HepG2 (cell line): ENCODE measurements around the gene ZNF783. TPM values are rescaled to one million over a fixed set of nuclear protein-coding genes. Genes with fewer than 3 reads are reported as not detected.

Experiments used
- ASH2L ChIP-seq: fragments of 300-600, 200-600 bp; sonication (generic); IDR thresholded peaks from 2 replicates; pipeline ENCODE4 v1.7.0; 2017; ENCODE audit warnings: low read depth, mild to moderate bottlenecking, moderate library complexity, mixed read lengths, low read length; ENCODE audit not compliant: insufficient read length
- CEBPG ChIP-seq: IDR thresholded peaks from 2 replicates; pipeline ENCODE4 v1.6.1; 2016
- DPF2 ChIP-seq: sonication (generic); formaldehyde crosslinking; IDR thresholded peaks from 2 replicates; pipeline ENCODE4 v1.4.0; 2020; ENCODE audit warnings: mild to moderate bottlenecking, low read depth, missing genetic modification reagents, borderline replicate concordance
- ERF ChIP-seq: IDR thresholded peaks from 2 replicates; pipeline ENCODE4 v1.6.1; 2018; ENCODE audit warnings: missing biosample characterization, missing genetic modification reagents
- KAT2B ChIP-seq: fragments of 150-350 bp; IDR thresholded peaks from 2 replicates; pipeline ENCODE4 v1.6.1; 2014; ENCODE audit warnings: low read depth, low read length, borderline replicate concordance
- MAZ ChIP-seq, 2 experiments: sonication (generic) in 1 of 2; formaldehyde crosslinking in 1 of 2; IDR thresholded peaks; 2 replicates each; pipeline versions ENCODE4 v1.5.0 to v1.6.1; 2012 to 2020; ENCODE audit warnings: low read depth in 2 of 2, mild to moderate bottlenecking in 2 of 2, borderline replicate concordance in 1 of 2, improper control_type of control experiment in 1 of 2, low read length in 1 of 2, missing genetic modification reagents in 1 of 2, moderate library complexity in 1 of 2
- TCF7L2 ChIP-seq: IDR thresholded peaks from 2 replicates; pipeline ENCODE4 v1.6.1; 2011; ENCODE audit warnings: mild to moderate bottlenecking, low read depth, low read length, moderate library complexity
- ZBTB20 ChIP-seq: sonication (generic); formaldehyde crosslinking; IDR thresholded peaks from 2 replicates; pipeline ENCODE4 v1.8.1; 2023; ENCODE audit warnings: missing genetic modification reagents, low read depth, mild to moderate bottlenecking, borderline replicate concordance
- ZNF670 ChIP-seq: sonication (generic); formaldehyde crosslinking; IDR thresholded peaks from 2 replicates; pipeline ENCODE4 v1.8.0; 2022; ENCODE audit warnings: mild to moderate bottlenecking, missing genetic modification reagents, borderline replicate concordance
- polyA plus RNA-seq, 8 experiments: library from polyadenylated mRNA; depleted of rRNA in 3 of 8; stranded (reverse) in 7 of 8; unstranded in 1 of 8; fragments of >200 nt; fragmentation: Illumina TruSeq in 4 of 8; extraction: Trizol in 4 of 8; gene quantifications; 2 replicates each; pipeline versions ENCODE4 v1.2.1 to v1.2.3, GENCODE V29; 2011 to 2016; ENCODE audit warnings: low read depth in 4 of 8, missing spikeins in 1 of 8, mixed read lengths in 1 of 8; ENCODE audit not compliant: insufficient read depth in 1 of 8
- total RNA-seq, 5 experiments: library from RNA; depleted of rRNA; stranded (reverse); fragments of >200 nt; fragmentation: Illumina TruSeq; extraction: Trizol; gene quantifications; 2 replicates each; pipeline ENCODE4 v1.2.3, GENCODE V29; 2016; ENCODE audit warnings: low read depth in 1 of 5
- TF ChIP-seq, protein P1 (sequence below): sonication (generic); formaldehyde crosslinking; IDR thresholded peaks from 2 replicates; pipeline ENCODE4 v1.4.0; 2020; ENCODE audit warnings: low read depth, missing genetic modification reagents
- TF ChIP-seq, protein P2 (sequence below): sonication (generic); formaldehyde crosslinking; IDR thresholded peaks from 2 replicates; pipeline ENCODE4 v1.4.0; 2020; ENCODE audit warnings: mild to moderate bottlenecking, missing genetic modification reagents, borderline replicate concordance
- TF ChIP-seq, protein P3 (sequence below): sonication (generic); formaldehyde crosslinking; IDR thresholded peaks from 2 replicates; pipeline ENCODE4 v1.8.1; 2023; ENCODE audit warnings: mild to moderate bottlenecking, missing genetic modification reagents
- TF ChIP-seq, protein P4 (sequence below): IDR thresholded peaks from 2 replicates; pipeline ENCODE4 v1.6.1; 2016; ENCODE audit warnings: missing compliant biosample characterization, missing genetic modification reagents, borderline replicate concordance
- TF ChIP-seq, protein P5 (sequence below): sonication (generic); formaldehyde crosslinking; IDR thresholded peaks from 2 replicates; pipeline ENCODE4 v1.5.1; 2020; ENCODE audit warnings: mild to moderate bottlenecking, missing genetic modification reagents

ZNF783 gene
- total and polyA plus RNA-seq, 2 of the 13 experiments (the other 11 are each of a cell fraction or from before 2014, with no cell fraction given), result 4.1 to 5.2 TPM

DNA sequence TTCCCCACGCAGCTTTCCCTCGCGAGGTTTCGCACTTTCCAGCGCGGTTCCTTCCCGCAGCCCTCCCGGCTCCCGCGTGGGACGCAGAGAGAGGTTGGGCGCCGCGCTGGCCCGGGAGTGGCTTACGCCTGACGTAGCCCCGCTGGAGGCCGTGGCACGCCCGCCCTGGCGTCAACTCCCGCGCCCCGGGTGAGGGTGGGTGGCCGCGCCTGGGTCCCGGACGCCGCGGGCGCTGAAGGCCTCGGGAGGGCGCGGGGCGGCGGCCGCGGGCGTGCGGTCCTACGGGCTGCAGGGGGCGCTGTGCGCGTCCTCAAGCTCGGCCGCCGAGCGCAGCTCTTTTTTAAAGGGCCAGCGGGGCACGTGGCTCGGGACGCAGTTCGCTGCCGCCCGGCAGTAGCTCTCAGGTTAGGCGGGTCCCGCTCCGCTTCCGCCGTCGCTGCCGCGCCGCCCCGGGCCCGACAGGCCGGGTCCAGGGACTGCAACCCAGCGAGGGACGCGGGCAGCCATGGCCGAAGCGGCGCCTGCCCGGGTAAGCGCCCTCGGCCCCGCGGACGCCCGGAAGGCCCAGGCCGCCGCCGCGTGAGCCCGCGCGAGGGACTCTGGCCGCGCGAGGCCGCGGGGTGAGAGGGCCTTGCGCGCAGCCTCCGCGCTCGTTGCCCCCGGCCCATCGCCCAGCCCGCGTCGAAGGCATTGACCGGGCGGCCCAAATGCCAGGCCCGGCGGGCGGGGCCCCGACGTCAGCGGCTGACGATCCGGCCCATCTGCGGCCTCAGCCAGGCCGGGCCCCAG is at the start of gene ZNF783 (continued):
- TF ChIP-seq ASH2L (peak; percentile 47), ZBTB20 (CRISPR knock-in tag) (no peak), CEBPG (no peak), KAT2B (no peak), ERF (CRISPR knock-in tag) (peak; percentile 58; the same call in 1 of the 2 replicates), DPF2 (CRISPR knock-in tag) (no peak), MAZ (IDR thresholded peaks at IDR 0.05; ENCODE audit: borderline replicate concordance, low read depth, low read length) (no peak), MAZ (CRISPR knock-in tag; IDR thresholded peaks at IDR 0.05; ENCODE audit: low read depth) (peak; percentile 77), TCF7L2 (no peak), ZNF670 (no peak; the same call in 1 of the 2 replicates)
- TF ChIP-seq, protein P1, sequence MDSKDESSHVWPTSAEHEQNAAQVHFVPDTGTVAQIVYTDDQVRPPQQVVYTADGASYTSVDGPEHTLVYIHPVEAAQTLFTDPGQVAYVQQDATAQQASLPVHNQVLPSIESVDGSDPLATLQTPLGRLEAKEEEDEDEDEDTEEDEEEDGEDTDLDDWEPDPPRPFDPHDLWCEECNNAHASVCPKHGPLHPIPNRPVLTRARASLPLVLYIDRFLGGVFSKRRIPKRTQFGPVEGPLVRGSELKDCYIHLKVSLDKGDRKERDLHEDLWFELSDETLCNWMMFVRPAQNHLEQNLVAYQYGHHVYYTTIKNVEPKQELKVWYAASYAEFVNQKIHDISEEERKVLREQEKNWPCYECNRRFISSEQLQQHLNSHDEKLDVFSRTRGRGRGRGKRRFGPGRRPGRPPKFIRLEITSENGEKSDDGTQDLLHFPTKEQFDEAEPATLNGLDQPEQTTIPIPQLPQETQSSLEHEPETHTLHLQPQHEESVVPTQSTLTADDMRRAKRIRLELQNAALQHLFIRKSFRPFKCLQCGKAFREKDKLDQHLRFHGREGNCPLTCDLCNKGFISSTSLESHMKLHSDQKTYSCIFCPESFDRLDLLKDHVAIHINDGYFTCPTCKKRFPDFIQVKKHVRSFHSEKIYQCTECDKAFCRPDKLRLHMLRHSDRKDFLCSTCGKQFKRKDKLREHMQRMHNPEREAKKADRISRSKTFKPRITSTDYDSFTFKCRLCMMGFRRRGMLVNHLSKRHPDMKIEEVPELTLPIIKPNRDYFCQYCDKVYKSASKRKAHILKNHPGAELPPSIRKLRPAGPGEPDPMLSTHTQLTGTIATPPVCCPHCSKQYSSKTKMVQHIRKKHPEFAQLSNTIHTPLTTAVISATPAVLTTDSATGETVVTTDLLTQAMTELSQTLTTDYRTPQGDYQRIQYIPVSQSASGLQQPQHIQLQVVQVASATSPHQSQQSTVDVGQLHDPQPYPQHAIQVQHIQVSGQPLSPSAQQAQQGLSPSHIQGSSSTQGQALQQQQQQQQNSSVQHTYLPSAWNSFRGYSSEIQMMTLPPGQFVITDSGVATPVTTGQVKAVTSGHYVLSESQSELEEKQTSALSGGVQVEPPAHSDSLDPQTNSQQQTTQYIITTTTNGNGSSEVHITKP (CRISPR knock-in tag), result no peak
- TF ChIP-seq, protein P2, sequence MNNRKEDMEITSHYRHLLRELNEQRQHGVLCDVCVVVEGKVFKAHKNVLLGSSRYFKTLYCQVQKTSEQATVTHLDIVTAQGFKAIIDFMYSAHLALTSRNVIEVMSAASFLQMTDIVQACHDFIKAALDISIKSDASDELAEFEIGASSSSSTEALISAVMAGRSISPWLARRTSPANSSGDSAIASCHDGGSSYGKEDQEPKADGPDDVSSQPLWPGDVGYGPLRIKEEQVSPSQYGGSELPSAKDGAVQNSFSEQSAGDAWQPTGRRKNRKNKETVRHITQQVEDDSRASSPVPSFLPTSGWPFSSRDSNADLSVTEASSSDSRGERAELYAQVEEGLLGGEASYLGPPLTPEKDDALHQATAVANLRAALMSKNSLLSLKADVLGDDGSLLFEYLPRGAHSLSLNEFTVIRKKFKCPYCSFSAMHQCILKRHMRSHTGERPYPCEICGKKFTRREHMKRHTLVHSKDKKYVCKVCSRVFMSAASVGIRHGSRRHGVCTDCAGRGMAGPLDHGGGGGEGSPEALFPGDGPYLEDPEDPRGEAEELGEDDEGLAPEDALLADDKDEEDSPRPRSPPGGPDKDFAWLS, result no peak
- TF ChIP-seq, protein P3, sequence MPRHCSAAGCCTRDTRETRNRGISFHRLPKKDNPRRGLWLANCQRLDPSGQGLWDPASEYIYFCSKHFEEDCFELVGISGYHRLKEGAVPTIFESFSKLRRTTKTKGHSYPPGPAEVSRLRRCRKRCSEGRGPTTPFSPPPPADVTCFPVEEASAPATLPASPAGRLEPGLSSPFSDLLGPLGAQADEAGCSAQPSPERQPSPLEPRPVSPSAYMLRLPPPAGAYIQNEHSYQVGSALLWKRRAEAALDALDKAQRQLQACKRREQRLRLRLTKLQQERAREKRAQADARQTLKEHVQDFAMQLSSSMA, result 0 out of 2 replicates have a peak, but pooled peaks have one; percentile 48
- TF ChIP-seq, protein P4, sequence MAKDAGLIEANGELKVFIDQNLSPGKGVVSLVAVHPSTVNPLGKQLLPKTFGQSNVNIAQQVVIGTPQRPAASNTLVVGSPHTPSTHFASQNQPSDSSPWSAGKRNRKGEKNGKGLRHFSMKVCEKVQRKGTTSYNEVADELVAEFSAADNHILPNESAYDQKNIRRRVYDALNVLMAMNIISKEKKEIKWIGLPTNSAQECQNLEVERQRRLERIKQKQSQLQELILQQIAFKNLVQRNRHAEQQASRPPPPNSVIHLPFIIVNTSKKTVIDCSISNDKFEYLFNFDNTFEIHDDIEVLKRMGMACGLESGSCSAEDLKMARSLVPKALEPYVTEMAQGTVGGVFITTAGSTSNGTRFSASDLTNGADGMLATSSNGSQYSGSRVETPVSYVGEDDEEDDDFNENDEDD (CRISPR knock-in tag), result peak; percentile 94; the same call in 1 of the 2 replicates
- TF ChIP-seq, protein P5, sequence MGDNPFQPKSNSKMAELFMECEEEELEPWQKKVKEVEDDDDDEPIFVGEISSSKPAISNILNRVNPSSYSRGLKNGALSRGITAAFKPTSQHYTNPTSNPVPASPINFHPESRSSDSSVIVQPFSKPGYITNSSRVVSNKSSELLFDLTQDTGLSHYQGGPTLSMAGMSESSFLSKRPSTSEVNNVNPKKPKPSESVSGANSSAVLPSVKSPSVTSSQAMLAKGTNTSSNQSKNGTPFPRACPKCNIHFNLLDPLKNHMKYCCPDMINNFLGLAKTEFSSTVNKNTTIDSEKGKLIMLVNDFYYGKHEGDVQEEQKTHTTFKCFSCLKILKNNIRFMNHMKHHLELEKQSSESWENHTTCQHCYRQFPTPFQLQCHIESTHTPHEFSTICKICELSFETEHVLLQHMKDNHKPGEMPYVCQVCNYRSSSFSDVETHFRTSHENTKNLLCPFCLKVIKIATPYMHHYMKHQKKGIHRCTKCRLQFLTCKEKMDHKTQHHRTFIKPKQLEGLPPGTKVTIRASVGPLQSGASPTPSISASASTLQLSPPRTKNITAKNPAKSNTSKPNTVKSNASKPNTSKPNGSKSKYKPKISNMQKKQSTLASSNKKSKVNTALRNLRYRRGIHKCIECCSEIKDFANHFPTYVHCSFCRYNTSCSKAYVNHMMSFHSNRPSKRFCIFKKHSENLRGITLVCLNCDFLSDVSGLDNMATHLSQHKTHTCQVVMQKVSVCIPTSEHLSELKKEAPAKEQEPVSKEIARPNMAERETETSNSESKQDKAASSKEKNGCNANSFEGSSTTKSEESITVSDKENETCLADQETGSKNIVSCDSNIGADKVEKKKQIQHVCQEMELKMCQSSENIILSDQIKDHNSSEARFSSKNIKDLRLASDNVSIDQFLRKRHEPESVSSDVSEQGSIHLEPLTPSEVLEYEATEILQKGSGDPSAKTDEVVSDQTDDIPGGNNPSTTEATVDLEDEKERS, result no peak
